ENCODE results near the gene ISM1.

ISM1 gene

GRCh38 chr20:13340088-13340487 lies 119.0 kb downstream of the ISM1 start:
- CTCF ChIA-PET, result interaction anchor here (0.8 to 1.8 kb wide), 4 partner anchors 8 to 23 kb away, joined by 3 to 8 read pairs (median 4); no protein-coding TSS in a partner anchor
- no peak for DNase-seq (ENCODE audit: extremely low spot score)
- TF ChIP-seq CTCF (IDR thresholded peaks at IDR 0.05; ENCODE audit: control extremely low read depth, extremely low read depth, low read depth, missing control alignments), result no peak
- POLR2A ChIA-PET, result no interaction called here

GRCh38 chr20:13341737-13342393 lies 120.8 kb downstream of the ISM1 start:
- TF ChIP-seq CTCF (IDR thresholded peaks at IDR 0.05; ENCODE audit: control extremely low read depth, extremely low read depth, low read depth, missing control alignments), result no peak
- no peak for DNase-seq (ENCODE audit: extremely low spot score)
- POLR2A ChIA-PET, result no interaction called here
- CTCF ChIA-PET, result interaction anchor here (0.8 to 1.3 kb wide), 5 partner anchors 12 to 477 kb away, joined by 3 to 4 read pairs (median 3); no protein-coding TSS in a partner anchor

- TF ChIP-seq CTCF (IDR thresholded peaks at IDR 0.05; ENCODE audit: control extremely low read depth, extremely low read depth, low read depth, missing control alignments), result no peak
- CTCF ChIA-PET, result interaction anchor here (1.0 kb wide), 2 partner anchors 13 to 204 kb away, joined by 3 read pairs; no protein-coding TSS in a partner anchor
- POLR2A ChIA-PET, result no interaction called here
- no peak for DNase-seq (ENCODE audit: extremely low spot score)
Measured at GRCh38 chr20:13342469-13343242, 121.6 kb downstream of the ISM1 start.

- DNase-seq (ENCODE audit: extremely low spot score), result no peak
- POLR2A ChIA-PET, result no interaction called here
- CTCF ChIA-PET, result interaction anchor here (0.7 kb wide), 1 partner anchor 12 kb away, joined by 3 read pairs; no protein-coding TSS in a partner anchor
- TF ChIP-seq CTCF (IDR thresholded peaks at IDR 0.05; ENCODE audit: control extremely low read depth, extremely low read depth, low read depth, missing control alignments), result no peak
Measured at GRCh38 chr20:13344671-13345070, 123.6 kb downstream of the ISM1 start.

- no peak for TF ChIP-seq CTCF (IDR thresholded peaks at IDR 0.05; ENCODE audit: control extremely low read depth, extremely low read depth, low read depth, missing control alignments)
- POLR2A ChIA-PET, result no interaction called here
- CTCF ChIA-PET, result interaction anchor here (0.8 to 1.3 kb wide), 3 partner anchors 14 to 198 kb away, joined by 3 to 5 read pairs (median 4); no protein-coding TSS in a partner anchor
- DNase-seq (ENCODE audit: extremely low spot score), result no peak
Measured at GRCh38 chr20:13348311-13349234, 127.5 kb downstream of the ISM1 start.

- DNase-seq (ENCODE audit: extremely low spot score), result no peak
- POLR2A ChIA-PET, result no interaction called here
Measured at GRCh38 chr20:13349235-13349604, 128.1 kb downstream of the ISM1 start.

More at GRCh38 chr20:13349235-13349604, 128.1 kb downstream of the ISM1 start:
- CTCF ChIA-PET, result interaction anchor here (0.8 to 1.3 kb wide), 2 partner anchors 14 to 25 kb away, joined by 4 to 5 read pairs; no protein-coding TSS in a partner anchor
- TF ChIP-seq CTCF (IDR thresholded peaks at IDR 0.05; ENCODE audit: control extremely low read depth, extremely low read depth, low read depth, missing control alignments), result no peak
